Eye (tissue), 1 donor: ENCODE measurements around the gene KRTAP9-3.
"Not testable (repeated sequence)": the region's sequence is repeated elsewhere in the genome, so short reads cannot be mapped to it uniquely, and the experiment has no call there.

ENCODE experiments used
- DNase-seq: peaks from one replicate; pipeline ENCODE4 v3.0.0-alpha.2; 2015

Gene KRTAP9-3

DNA sequence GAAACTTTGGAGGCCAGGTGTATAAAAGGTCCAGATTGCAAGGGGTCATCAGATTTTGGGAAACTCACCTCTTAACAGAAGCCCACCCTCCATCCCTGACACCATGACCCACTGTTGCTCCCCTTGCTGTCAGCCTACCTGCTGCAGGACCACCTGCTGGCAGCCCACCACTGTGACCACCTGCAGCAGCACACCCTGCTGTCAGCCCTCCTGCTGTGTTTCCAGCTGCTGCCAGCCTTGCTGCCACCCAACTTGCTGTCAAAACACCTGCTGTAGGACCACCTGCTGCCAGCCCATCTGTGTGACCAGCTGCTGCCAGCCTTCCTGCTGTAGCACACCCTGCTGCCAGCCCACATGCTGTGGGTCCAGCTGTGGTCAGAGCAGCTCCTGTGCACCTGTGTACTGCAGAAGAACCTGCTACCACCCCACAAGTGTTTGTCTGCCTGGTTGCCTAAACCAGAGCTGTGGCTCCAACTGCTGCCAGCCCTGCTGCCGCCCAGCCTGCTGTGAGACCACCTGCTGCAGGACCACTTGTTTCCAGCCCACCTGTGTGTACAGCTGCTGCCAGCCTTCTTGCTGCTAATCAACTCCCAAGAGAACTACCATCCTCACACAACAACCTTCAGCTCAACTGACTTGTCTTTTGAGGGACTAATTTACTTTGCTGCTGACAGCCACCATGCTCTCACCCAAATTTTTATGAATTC lies at the start of gene KRTAP9-3:
Gene KRTAP9-3 (plus strand): TSS at position 51 of the 707 bp plus-strand sequence. CDS start 53 bp downstream, at position 104.
- not testable (repeated sequence) for DNase-seq

- DNase-seq = no peak
These were observed 47.7 kb upstream of the KRTAP9-3 start, which contains the start of gene KRTAP4-1 for GRCh38 chr17:41184480-41184961. TSS of gene KRTAP4-1 (minus strand) at chr17:41184911. CDS start at chr17:41184854, 57 bp downstream.

GRCh38 chr17:41185001-41185400 lies 47.2 kb upstream of the KRTAP9-3 start:
- DNase-seq = no peak

DNA sequence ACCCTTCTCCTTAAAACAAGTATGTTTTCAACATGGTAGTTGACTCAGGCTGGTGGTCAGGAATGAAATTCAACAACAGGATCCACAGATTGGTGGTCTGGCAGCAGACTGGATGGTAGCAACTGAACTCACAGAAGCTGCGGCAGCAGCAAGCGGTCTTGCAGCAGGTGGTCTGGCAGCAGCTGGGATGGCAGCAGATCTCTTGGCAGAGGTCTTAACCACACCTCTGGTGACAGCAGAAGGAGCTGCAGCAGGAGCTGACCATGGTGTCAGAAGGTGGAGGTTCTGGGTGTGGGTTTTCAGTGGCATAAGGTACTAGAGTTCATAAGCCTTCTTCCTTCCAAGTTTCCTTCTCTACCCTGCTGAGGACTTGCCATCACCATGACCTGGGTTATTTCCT lies 45.4 kb upstream of the KRTAP9-3 start:
- no peak for DNase-seq

DNA sequence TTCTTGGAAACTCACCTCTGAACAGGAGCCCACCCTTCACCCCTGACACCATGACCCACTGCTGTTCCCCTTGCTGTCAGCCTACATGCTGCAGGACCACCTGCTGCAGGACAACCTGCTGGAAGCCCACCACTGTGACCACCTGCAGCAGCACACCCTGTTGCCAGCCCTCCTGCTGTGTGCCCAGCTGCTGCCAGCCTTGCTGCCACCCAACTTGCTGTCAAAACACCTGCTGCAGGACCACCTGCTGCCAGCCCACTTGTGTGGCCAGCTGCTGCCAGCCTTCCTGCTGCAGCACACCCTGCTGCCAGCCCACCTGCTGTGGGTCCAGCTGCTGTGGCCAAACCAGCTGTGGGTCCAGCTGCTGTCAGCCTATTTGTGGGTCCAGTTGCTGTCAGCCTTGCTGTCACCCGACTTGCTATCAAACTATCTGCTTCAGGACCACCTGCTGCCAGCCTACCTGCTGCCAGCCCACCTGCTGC lies 42.4 kb upstream of the KRTAP9-3 start, which contains the start of gene KRTAP9-1:
Gene KRTAP9-1 (plus strand): TSS at position 51 of the 482 bp plus-strand sequence. CDS start 0 bp downstream, at position 51.
- not testable (repeated sequence) for DNase-seq

- no peak for DNase-seq
These were observed 41.9 kb upstream of the KRTAP9-3 start for GRCh38 chr17:41190328-41190727.

DNA sequence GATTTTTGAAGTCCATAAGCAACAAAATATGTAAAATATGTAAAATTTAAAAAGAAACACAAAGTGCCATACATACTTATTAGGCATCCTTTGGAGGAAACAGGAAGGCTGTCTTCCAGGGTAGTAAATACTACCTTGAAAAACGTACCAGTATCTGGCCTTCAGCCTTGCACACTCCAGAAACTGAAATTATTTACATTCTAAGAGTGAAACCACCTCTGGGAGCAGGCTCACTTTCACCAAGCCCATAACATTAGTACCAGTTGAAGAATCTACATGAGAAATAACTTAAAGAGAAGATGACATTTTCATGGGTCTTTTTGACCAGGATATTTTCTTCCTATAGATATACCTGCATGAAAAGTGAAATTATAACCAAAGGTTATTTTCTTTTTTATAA lies 36.2 kb upstream of the KRTAP9-3 start:
- DNase-seq = no peak

GRCh38 chr17:41199421-41200078 lies 32.7 kb upstream of the KRTAP9-3 start:
- no peak for DNase-seq

GRCh38 chr17:41211845-41212466 lies 20.3 kb upstream of the KRTAP9-3 start:
- DNase-seq = peak; percentile 20

- no peak for DNase-seq
These were observed 19.6 kb upstream of the KRTAP9-3 start for GRCh38 chr17:41212524-41213169.

DNA sequence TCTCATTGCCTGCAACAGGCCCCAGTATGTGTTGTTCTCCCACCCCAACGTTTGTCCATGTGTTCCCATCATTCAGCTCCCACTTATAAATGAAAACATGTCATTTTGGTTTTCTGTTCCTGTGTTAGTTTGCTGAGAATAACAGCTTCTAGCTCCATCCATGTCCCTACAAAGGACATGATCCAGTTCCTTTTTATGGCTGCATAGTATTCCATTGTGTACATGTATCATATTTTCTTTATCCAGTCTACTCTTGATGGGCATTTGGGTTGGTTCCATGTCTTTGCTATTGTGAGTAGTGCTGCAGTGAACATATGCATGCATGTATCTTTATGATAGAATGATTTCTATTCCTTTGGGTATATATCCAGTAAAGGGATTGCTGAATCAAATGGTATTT lies 16.6 kb upstream of the KRTAP9-3 start:
- no peak for DNase-seq

GRCh38 chr17:41223821-41224220 lies 8.4 kb upstream of the KRTAP9-3 start:
- no peak for DNase-seq

- DNase-seq = no peak
These were observed 6.2 kb upstream of the KRTAP9-3 start for GRCh38 chr17:41226051-41226450.

DNA sequence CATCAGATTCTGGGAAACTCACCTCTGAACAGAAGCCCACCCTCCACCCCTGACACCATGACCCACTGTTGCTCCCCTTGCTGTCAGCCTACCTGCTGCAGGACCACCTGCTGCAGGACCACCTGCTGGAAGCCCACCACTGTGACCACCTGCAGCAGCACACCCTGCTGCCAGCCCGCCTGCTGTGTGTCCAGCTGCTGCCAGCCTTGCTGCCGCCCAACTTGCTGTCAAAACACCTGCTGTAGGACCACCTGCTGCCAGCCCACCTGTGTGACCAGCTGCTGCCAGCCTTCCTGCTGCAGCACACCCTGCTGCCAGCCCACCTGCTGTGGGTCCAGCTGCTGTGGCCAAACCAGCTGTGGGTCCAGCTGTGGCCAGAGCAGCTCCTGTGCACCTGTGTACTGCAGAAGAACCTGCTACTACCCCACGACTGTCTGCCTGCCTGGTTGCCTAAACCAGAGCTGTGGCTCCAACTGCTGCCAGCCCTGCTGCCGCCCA lies 5.6 kb upstream of the KRTAP9-3 start, which contains the start of gene KRTAP9-2:
Gene KRTAP9-2 (plus strand): TSS at position 51 of the 498 bp plus-strand sequence. CDS start 7 bp downstream, at position 58.
- not testable (repeated sequence) for DNase-seq

GRCh38 chr17:41230094-41230493 lies 2.2 kb upstream of the KRTAP9-3 start:
- DNase-seq = no peak

DNA sequence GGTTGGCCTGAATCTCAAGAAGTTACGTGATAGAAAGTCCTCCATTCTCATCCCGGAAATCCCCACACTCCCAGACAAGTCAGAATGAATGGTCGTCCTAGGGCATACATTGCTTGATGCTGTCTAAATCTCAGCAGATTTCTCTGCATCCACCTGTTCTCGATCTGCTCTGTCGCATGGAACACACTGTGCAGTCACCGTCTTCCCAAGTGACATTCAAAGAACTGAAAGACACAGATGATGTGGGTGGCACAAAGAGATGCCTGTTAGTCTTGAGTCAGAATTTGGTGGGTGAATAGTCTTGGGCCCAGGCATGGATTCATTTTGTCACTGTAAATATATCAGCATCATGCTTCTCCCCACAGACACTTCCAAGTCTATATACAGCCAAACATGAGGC lies 518 bp upstream of the KRTAP9-3 start:
- no peak for DNase-seq

DNA sequence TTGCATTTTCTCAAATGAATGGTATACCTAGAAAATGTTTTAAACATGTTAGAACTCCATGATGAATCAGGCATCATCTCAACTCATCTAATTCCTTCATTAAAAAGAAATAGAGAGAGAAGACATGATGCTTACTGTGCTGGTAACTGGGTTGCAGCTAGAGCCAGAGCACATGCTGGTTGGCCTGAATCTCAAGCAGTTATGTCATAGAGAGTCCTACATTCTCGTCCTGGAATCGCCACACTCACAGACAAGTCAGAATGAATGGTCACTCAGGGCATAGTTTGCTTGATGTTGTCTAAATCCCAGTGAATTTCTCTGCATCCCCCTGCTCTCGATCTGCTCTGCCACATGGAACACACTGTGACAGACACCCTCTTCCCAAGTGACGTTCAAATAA lies 4.9 kb downstream of the KRTAP9-3 start:
- DNase-seq = not testable (repeated sequence)

DNA sequence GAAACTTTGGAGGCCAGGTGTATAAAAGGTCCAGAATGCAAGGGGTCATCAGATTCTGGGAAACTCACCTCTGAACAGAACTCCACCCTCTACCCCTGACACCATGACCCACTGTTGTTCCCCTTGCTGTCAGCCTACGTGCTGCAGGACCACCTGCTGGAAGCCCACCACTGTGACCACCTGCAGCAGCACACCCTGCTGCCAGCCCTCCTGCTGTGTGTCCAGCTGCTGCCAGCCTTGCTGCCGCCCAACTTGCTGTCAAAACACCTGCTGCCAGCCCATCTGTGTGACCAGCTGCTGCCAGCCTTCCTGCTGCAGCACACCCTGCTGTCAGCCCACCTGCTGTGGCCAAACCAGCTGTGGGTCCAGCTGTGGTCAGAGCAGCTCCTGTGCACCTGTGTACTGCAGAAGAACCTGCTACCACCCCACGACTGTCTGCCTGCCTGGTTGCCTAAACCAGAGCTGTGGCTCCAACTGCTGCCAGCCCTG lies 5.7 kb downstream of the KRTAP9-3 start, which contains the start of gene KRTAP9-8:
Gene KRTAP9-8 (plus strand): TSS at position 51 of the 489 bp plus-strand sequence. CDS start 53 bp downstream, at position 104.
- DNase-seq = not testable (repeated sequence)

- DNase-seq = not testable (repeated sequence)
These were observed 14.9 kb downstream of the KRTAP9-3 start for GRCh38 chr17:41246995-41247787.

GRCh38 chr17:41249637-41250240 lies 17.5 kb downstream of the KRTAP9-3 start, which contains the start of gene KRTAP9-4:
TSS of gene KRTAP9-4 (plus strand) at chr17:41249687. CDS start at chr17:41249721, 34 bp downstream.
- DNase-seq = not testable (repeated sequence)

- DNase-seq = no peak
These were observed 19.0 kb downstream of the KRTAP9-3 start for GRCh38 chr17:41251261-41251660.
